ENCODE data around the gene MTCL3.

GRCh38 chr6:127471379-127472255 is 47.5 kb downstream of the MTCL3 start:
- TF ChIP-seq ZNF274 (IDR thresholded peaks at IDR 0.05; ENCODE audit: low read depth, low read length) (no peak), YY1 (IDR thresholded peaks at IDR 0.05; ENCODE audit: insufficient read depth, insufficient read length) (no peak), SUZ12 (IDR thresholded peaks at IDR 0.05; ENCODE audit: extremely low read depth, insufficient read depth, insufficient read length) (no peak)

All from NT2/D1 (cell line).